Esophagus squamous epithelium (tissue), 5 donors: Measurements from ENCODE around the gene MATN3. TPM values are rescaled to one million over a fixed set of nuclear protein-coding genes. Genes with fewer than 3 reads are reported as not detected.

Experiments used
- DNase-seq: peaks from one replicate; lab custom pipeline; 2025; lab: John Stamatoyannopoulos, UW
- H3K27ac ChIP-seq, 4 donors: fragments of 200-600 bp; sonication (generic); one replicate each; pipeline ENCODE4 v1.5.1; 2016 to 2019; ENCODE audit warnings: mild to moderate bottlenecking in 1 of 4
- H3K27me3 ChIP-seq, 4 donors: fragments of 200-600 bp; sonication (generic); 1 replicate in 3 of 4; 2 replicates in 1 of 4; pipeline versions ENCODE4 v1.5.1 to v1.6.0; 2017 to 2021; ENCODE audit warnings: antibody characterized with exemption in 1 of 4
- H3K36me3 ChIP-seq, 3 donors: fragments of 200-600 bp; sonication (generic); one replicate each; pipeline ENCODE4 v1.5.1; 2016 to 2019
- H3K4me1 ChIP-seq, 3 donors: fragments of 200-600 bp; sonication (generic); one replicate each; pipeline ENCODE4 v1.5.1; 2017 to 2019
- H3K4me3 ChIP-seq, 4 donors: fragments of 200-600 bp; sonication (generic); 1 replicate in 3 of 4; 2 replicates in 1 of 4; pipeline ENCODE4 v1.5.1; 2016 to 2019; ENCODE audit warnings: mild to moderate bottlenecking in 2 of 4, moderate library complexity in 1 of 4
- H3K9me3 ChIP-seq, 3 donors: fragments of 200-600 bp; sonication (generic); one replicate each; pipeline ENCODE4 v1.5.1; 2016 to 2019
- CTCF ChIP-seq, 6 experiments: fragments of 450-650 bp in 4 of 6; fragments of 200-600 bp in 2 of 6; sonication (generic) in 2 of 6; IDR thresholded peaks; one replicate each; pipeline ENCODE4 v1.5.1; 2016 to 2019; ENCODE audit warnings: antibody characterized with exemption in 6 of 6, mild to moderate bottlenecking in 4 of 6, moderate library complexity in 4 of 6
- POLR2A ChIP-seq, 4 donors: fragments of 450-650 bp; IDR thresholded peaks; one replicate each; pipeline ENCODE4 v1.6.1; 2017; ENCODE audit warnings: antibody characterized with exemption in 4 of 4, mild to moderate bottlenecking in 4 of 4, moderate library complexity in 3 of 4
- WGBS, 2 donors: methylation state at CpG; one replicate each; pipeline ENCODE4 v1.1.5; 2018; 5-methylcytosine and 5-hydroxymethylcytosine counted together
- intact Hi-C: fragments of 100-400 bp; cut with DNase I; formaldehyde crosslinking; loops from one replicate; pipeline ENCODE4 v1.15.0; 2022
- total RNA-seq, 4 donors: library from RNA; depleted of rRNA; stranded (reverse); fragments of >200 nt; gene quantifications; one replicate each; pipeline ENCODE4 v1.1.0, GENCODE V29; 2016
- donor health status: DM: yes; HTN: yes; CAD: no.

The MATN3 gene
- total RNA-seq, 4 donors from 2014 or later, result 0.45 to 1.3 (median 0.92) TPM; not detected in 1

- H3K27me3 ChIP-seq, result no peaks in the 10 kb centered on the region
- no peak overlapping the region for H3K27ac ChIP-seq
- no peak for DNase-seq
- no peak overlapping the region for H3K4me3 ChIP-seq
- TF ChIP-seq POLR2A (IDR thresholded peaks at IDR 0.05), result no peak
- peak; percentile 27 to 85 (median 67) for TF ChIP-seq CTCF (IDR thresholded peaks at IDR 0.05)
- peaks cover 0 to 14% (median 0%) of the 10 kb centered on the region in 3 donors for H3K36me3 ChIP-seq
- H3K9me3 ChIP-seq, result no peaks in the 10 kb centered on the region
- no peaks in the 10 kb centered on the region for H3K4me1 ChIP-seq
- intact Hi-C loops, result no loop called here
- WGBS, 2 donors, result 49% methylated on average over 6 of the region's 6 CpGs
Measured at GRCh38 chr2:19955544-19956422, 56.7 kb downstream of the MATN3 start.

GRCh38 chr2:19949071-19949470 lies 63.4 kb downstream of the MATN3 start:
- Histone ChIP-seq H3K27ac (no peak overlapping the region), H3K9me3 (no peaks in the 10 kb centered on the region), H3K27me3 (no peaks in the 10 kb centered on the region), H3K4me3 (no peak overlapping the region), H3K36me3 (peaks cover 0 to 14% (median 0%) of the 10 kb centered on the region in 3 donors), H3K4me1 (no peaks in the 10 kb centered on the region)
- TF ChIP-seq POLR2A (IDR thresholded peaks at IDR 0.05), result no peak
- no peak for TF ChIP-seq CTCF (IDR thresholded peaks at IDR 0.05)
- DNase-seq, result no peak
- intact Hi-C loops, result no loop called here

- no peak overlapping the region for H3K27ac ChIP-seq
- no peak for DNase-seq
- H3K9me3 ChIP-seq, result no peaks in the 10 kb centered on the region
- 85 to 90% methylated on average over 4 of the region's 4 CpGs for WGBS, 2 donors
- H3K27me3 ChIP-seq, result no peaks in the 10 kb centered on the region
- no peak for TF ChIP-seq CTCF (IDR thresholded peaks at IDR 0.05)
- TF ChIP-seq POLR2A (IDR thresholded peaks at IDR 0.05), result no peak
- no peak overlapping the region for H3K4me3 ChIP-seq
- intact Hi-C loops, result no loop called here
- no peaks in the 10 kb centered on the region for H3K4me1 ChIP-seq
- H3K36me3 ChIP-seq, result peaks cover 0 to 12% (median 0%) of the 10 kb centered on the region in 3 donors
Measured at GRCh38 chr2:19947184-19947940, 65.1 kb downstream of the MATN3 start.

GRCh38 chr2:19944205-19944845 lies 68.1 kb downstream of the MATN3 start:
- Histone ChIP-seq H3K4me3 (no peak overlapping the region), H3K9me3 (no peaks in the 10 kb centered on the region), H3K4me1 (no peaks in the 10 kb centered on the region), H3K36me3 (peaks cover 0 to 7% (median 0%) of the 10 kb centered on the region in 3 donors), H3K27me3 (no peaks in the 10 kb centered on the region), H3K27ac (no peak overlapping the region)
- 63 to 70% methylated on average over 2 of the region's 2 CpGs for WGBS, 2 donors
- no peak for DNase-seq
- intact Hi-C loops, result no loop called here
- no peak for TF ChIP-seq POLR2A (IDR thresholded peaks at IDR 0.05)
- TF ChIP-seq CTCF (IDR thresholded peaks at IDR 0.05), result no peak
